Measurements from ENCODE around the gene GALNT17. TPM values are rescaled to one million over a fixed set of nuclear protein-coding genes. Genes with fewer than 3 reads are reported as not detected.

Gene GALNT17
- total RNA-seq, 1 donor from 2014 or later: 2.7 TPM

GRCh38 chr7:71171476-71171875 lies 39.5 kb downstream of the GALNT17 start:
- H3K27me3 Mint-ChIP-seq (ENCODE audit: low read depth): peaks cover 2% of the 10 kb centered on the region
- no peak overlapping the region for H3K4me3 Mint-ChIP-seq
- peaks cover 2% of the 10 kb centered on the region for H3K36me3 Mint-ChIP-seq
- TF ChIP-seq, protein P1, sequence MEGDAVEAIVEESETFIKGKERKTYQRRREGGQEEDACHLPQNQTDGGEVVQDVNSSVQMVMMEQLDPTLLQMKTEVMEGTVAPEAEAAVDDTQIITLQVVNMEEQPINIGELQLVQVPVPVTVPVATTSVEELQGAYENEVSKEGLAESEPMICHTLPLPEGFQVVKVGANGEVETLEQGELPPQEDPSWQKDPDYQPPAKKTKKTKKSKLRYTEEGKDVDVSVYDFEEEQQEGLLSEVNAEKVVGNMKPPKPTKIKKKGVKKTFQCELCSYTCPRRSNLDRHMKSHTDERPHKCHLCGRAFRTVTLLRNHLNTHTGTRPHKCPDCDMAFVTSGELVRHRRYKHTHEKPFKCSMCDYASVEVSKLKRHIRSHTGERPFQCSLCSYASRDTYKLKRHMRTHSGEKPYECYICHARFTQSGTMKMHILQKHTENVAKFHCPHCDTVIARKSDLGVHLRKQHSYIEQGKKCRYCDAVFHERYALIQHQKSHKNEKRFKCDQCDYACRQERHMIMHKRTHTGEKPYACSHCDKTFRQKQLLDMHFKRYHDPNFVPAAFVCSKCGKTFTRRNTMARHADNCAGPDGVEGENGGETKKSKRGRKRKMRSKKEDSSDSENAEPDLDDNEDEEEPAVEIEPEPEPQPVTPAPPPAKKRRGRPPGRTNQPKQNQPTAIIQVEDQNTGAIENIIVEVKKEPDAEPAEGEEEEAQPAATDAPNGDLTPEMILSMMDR (IDR thresholded peaks at IDR 0.05; ENCODE audit: unreplicated experiment): no peak
- H3K4me1 Mint-ChIP-seq: no peaks in the 10 kb centered on the region
- H3K9me3 Mint-ChIP-seq: peaks cover 8% of the 10 kb centered on the region
- DNase-seq (ENCODE audit: low spot score in 2 of 2, unreplicated experiment in 2 of 2): no peak
- H3K27ac Mint-ChIP-seq: no peak overlapping the region

DNA sequence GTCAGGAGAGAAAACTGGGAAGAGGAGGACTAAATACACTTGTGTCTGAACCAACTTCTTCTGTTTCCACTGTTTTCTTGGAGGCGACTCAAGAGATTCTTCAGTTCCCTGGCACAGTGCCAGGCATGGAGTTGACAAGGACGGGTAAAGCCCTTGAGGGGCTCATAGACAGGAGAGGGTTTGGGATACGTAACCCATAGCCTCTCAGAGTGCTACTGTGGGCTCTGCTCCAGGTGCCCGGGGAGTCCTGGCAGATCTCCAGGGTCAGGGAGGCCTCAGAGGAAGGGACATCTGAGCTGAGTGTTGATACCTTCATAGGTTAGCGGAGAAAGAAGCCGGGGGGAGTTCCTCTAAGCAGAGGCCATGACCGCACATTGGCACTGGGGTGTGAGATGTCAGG lies 42.0 kb downstream of the GALNT17 start:
- peaks cover 17% of the 10 kb centered on the region for H3K9me3 Mint-ChIP-seq
- no peak overlapping the region for H3K4me3 Mint-ChIP-seq
- peaks cover 2% of the 10 kb centered on the region for H3K36me3 Mint-ChIP-seq
- H3K4me1 Mint-ChIP-seq: no peaks in the 10 kb centered on the region
- peak; percentile 28 to 41 for DNase-seq (ENCODE audit: low spot score in 2 of 2, unreplicated experiment in 2 of 2)
- TF ChIP-seq, protein P1 (IDR thresholded peaks at IDR 0.05; ENCODE audit: unreplicated experiment): no peak
- H3K27me3 Mint-ChIP-seq (ENCODE audit: low read depth): peaks cover 2% of the 10 kb centered on the region
- H3K27ac Mint-ChIP-seq: no peak overlapping the region

DNA sequence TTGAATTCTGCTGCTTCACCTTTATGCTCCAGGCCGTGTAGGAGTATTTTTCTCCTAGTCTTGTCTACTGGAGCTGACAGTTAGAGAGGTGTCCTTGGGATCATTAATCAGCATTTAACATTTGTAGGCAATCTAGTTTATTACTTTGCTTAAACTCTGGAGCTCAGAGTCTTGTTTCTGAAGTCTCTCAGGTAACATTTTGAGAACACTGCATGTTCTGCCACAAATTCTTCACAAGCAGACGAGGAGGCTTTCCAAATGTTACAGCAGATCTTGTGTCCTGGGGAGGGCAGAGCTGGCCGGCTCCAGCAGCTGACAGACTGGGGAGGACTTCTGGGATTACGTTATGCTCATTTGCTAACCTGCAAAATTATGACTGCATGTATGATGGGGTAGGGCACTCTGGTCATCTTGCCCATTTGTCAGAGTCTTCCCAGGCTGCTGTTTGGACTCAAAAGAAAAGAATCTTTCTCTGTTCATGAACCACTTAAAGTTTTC lies 50.5 kb downstream of the GALNT17 start:
- DNase-seq (ENCODE audit: low spot score in 2 of 2, unreplicated experiment in 2 of 2): no peak
- peaks cover 3% of the 10 kb centered on the region for H3K4me1 Mint-ChIP-seq
- no peak overlapping the region for H3K27ac Mint-ChIP-seq
- H3K36me3 Mint-ChIP-seq: no peaks in the 10 kb centered on the region
- TF ChIP-seq, protein P1 (IDR thresholded peaks at IDR 0.05; ENCODE audit: unreplicated experiment): no peak
- peaks cover 1% of the 10 kb centered on the region for H3K27me3 Mint-ChIP-seq (ENCODE audit: low read depth)
- H3K9me3 Mint-ChIP-seq: peaks cover 19% of the 10 kb centered on the region
- H3K4me3 Mint-ChIP-seq: no peak overlapping the region

- no peak for DNase-seq (ENCODE audit: low spot score in 2 of 2, unreplicated experiment in 2 of 2)
- peaks cover 3% of the 10 kb centered on the region for H3K4me1 Mint-ChIP-seq
Observed at GRCh38 chr7:71184136-71184535, 52.2 kb downstream of the GALNT17 start.

GRCh38 chr7:71184609-71185008 lies 52.7 kb downstream of the GALNT17 start:
- H3K27ac Mint-ChIP-seq: no peak overlapping the region
- H3K36me3 Mint-ChIP-seq: peaks cover 9% of the 10 kb centered on the region
- H3K4me3 Mint-ChIP-seq: no peak overlapping the region
- peaks cover 3% of the 10 kb centered on the region for H3K4me1 Mint-ChIP-seq
- TF ChIP-seq, protein P1 (IDR thresholded peaks at IDR 0.05; ENCODE audit: unreplicated experiment): no peak
- peaks cover 1% of the 10 kb centered on the region for H3K27me3 Mint-ChIP-seq (ENCODE audit: low read depth)
- DNase-seq (ENCODE audit: low spot score in 2 of 2, unreplicated experiment in 2 of 2): no peak
- H3K9me3 Mint-ChIP-seq: peaks cover 19% of the 10 kb centered on the region

More at GRCh38 chr7:71184136-71184535, 52.2 kb downstream of the GALNT17 start:
- Mint-ChIP-seq H3K27me3 (ENCODE audit: low read depth) (peaks cover 1% of the 10 kb centered on the region), H3K4me3 (no peak overlapping the region), H3K27ac (no peak overlapping the region), H3K36me3 (peaks cover 5% of the 10 kb centered on the region), H3K9me3 (peaks cover 19% of the 10 kb centered on the region)
- TF ChIP-seq, protein P1 (IDR thresholded peaks at IDR 0.05; ENCODE audit: unreplicated experiment): no peak
